Vagina (tissue), 2 donors: ENCODE data around the gene PFKFB4.

Experiments used
- POLR2AphosphoS5 ChIP-seq, 2 donors: sonication (generic); formaldehyde crosslinking; IDR thresholded peaks; one replicate each; pipeline ENCODE4 v1.9.0; 2017; ENCODE audit warnings: antibody characterized with exemption in 2 of 2, mild to moderate bottlenecking in 2 of 2, low read depth in 1 of 2; ENCODE audit not compliant: insufficient read depth in 1 of 2
- TF ChIP-seq, protein P1 (sequence below), 3 experiments: fragments of 450-650 bp in 2 of 3; fragments of 200-600 bp in 1 of 3; sonication (generic) in 1 of 3; IDR thresholded peaks; one replicate each; pipeline ENCODE4 v1.5.1; 2017 to 2019; ENCODE audit warnings: antibody characterized with exemption in 3 of 3, mild to moderate bottlenecking in 2 of 3, moderate library complexity in 2 of 3

DNA sequence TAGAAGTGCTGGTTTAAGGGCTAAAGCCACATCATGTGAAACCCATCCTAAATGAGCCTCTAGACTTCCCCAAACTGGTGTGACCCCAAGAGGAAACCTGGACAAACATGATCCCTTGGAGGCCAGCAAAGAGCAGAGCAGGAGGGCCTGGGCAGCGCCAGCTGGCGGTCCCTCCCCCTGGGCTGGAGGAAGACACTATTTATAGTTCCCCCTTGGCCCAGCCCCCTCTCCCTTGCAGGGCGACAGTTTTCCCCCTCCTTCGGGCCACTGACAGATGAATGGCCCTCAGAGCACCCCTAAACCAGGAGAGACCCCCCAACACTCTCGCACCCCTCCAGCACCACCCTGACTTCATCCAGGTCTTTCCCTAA, 4.0 kb upstream of the PFKFB4 start:
- no peak for TF ChIP-seq POLR2AphosphoS5 (IDR thresholded peaks at IDR 0.05; ENCODE audit: insufficient read depth in 1 of 2, low read depth in 1 of 2)
- TF ChIP-seq, protein P1, sequence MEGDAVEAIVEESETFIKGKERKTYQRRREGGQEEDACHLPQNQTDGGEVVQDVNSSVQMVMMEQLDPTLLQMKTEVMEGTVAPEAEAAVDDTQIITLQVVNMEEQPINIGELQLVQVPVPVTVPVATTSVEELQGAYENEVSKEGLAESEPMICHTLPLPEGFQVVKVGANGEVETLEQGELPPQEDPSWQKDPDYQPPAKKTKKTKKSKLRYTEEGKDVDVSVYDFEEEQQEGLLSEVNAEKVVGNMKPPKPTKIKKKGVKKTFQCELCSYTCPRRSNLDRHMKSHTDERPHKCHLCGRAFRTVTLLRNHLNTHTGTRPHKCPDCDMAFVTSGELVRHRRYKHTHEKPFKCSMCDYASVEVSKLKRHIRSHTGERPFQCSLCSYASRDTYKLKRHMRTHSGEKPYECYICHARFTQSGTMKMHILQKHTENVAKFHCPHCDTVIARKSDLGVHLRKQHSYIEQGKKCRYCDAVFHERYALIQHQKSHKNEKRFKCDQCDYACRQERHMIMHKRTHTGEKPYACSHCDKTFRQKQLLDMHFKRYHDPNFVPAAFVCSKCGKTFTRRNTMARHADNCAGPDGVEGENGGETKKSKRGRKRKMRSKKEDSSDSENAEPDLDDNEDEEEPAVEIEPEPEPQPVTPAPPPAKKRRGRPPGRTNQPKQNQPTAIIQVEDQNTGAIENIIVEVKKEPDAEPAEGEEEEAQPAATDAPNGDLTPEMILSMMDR (IDR thresholded peaks at IDR 0.05), result no peak
